ENCODE measurements around the gene L3MBTL2. TPM values are rescaled to one million over a fixed set of nuclear protein-coding genes. Genes with fewer than 3 reads are reported as not detected.
"Not testable (repeated sequence)": the region's sequence is repeated elsewhere in the genome, so short reads cannot be mapped to it uniquely, and the experiment has no call there.

The L3MBTL2 gene
- total RNA-seq, 1 donor from 2014 or later, result 32.7 TPM

- no peaks in the 10 kb centered on the region for H3K27me3 Mint-ChIP-seq
- H3K4me1 Mint-ChIP-seq (ENCODE audit: unreplicated experiment), result no peaks in the 10 kb centered on the region
- peaks cover 45% of the 10 kb centered on the region for H3K36me3 Mint-ChIP-seq
- TF ChIP-seq, protein P1, sequence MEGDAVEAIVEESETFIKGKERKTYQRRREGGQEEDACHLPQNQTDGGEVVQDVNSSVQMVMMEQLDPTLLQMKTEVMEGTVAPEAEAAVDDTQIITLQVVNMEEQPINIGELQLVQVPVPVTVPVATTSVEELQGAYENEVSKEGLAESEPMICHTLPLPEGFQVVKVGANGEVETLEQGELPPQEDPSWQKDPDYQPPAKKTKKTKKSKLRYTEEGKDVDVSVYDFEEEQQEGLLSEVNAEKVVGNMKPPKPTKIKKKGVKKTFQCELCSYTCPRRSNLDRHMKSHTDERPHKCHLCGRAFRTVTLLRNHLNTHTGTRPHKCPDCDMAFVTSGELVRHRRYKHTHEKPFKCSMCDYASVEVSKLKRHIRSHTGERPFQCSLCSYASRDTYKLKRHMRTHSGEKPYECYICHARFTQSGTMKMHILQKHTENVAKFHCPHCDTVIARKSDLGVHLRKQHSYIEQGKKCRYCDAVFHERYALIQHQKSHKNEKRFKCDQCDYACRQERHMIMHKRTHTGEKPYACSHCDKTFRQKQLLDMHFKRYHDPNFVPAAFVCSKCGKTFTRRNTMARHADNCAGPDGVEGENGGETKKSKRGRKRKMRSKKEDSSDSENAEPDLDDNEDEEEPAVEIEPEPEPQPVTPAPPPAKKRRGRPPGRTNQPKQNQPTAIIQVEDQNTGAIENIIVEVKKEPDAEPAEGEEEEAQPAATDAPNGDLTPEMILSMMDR (conservative IDR thresholded peaks at IDR 0.05), result no peak
- H3K9me3 Mint-ChIP-seq, result peaks cover 3% of the 10 kb centered on the region
- DNase-seq (ENCODE audit: extremely low spot score, unreplicated experiment), result no peak
- H3K27ac Mint-ChIP-seq, result no peak overlapping the region
- H3K4me3 Mint-ChIP-seq, result no peak overlapping the region
Observed at GRCh38 chr22:41177040-41177621, 28.0 kb upstream of the L3MBTL2 start.

GRCh38 chr22:41177622-41178424 lies 27.3 kb upstream of the L3MBTL2 start:
- Mint-ChIP-seq H3K4me3 (no peak overlapping the region), H3K4me1 (ENCODE audit: unreplicated experiment) (no peaks in the 10 kb centered on the region), H3K27me3 (no peaks in the 10 kb centered on the region), H3K27ac (no peak overlapping the region), H3K9me3 (peaks cover 3% of the 10 kb centered on the region), H3K36me3 (peaks cover 41% of the 10 kb centered on the region)
- peak; percentile 57 for DNase-seq (ENCODE audit: extremely low spot score, unreplicated experiment)
- TF ChIP-seq, protein P1 (conservative IDR thresholded peaks at IDR 0.05), result no peak

DNA sequence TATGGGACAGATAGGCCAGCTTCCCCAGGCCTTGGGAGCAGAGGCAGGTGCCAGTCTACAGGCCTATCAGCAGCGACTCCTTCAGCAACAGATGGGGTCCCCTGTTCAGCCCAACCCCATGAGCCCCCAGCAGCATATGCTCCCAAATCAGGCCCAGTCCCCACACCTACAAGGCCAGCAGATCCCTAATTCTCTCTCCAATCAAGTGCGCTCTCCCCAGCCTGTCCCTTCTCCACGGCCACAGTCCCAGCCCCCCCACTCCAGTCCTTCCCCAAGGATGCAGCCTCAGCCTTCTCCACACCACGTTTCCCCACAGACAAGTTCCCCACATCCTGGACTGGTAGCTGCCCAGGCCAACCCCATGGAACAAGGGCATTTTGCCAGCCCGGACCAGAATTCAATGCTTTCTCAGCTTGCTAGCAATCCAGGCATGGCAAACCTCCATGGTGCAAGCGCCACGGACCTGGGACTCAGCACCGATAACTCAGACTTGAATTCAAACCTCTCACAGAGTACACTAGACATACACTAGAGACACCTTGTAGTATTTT lies 26.6 kb upstream of the L3MBTL2 start:
- H3K27ac Mint-ChIP-seq, result peak overlapping the region; percentile 72
- H3K4me1 Mint-ChIP-seq (ENCODE audit: unreplicated experiment), result no peaks in the 10 kb centered on the region

GRCh38 chr22:41180362-41180761 lies 24.8 kb upstream of the L3MBTL2 start:
- not testable (repeated sequence) for H3K9me3 Mint-ChIP-seq; H3K27me3 Mint-ChIP-seq; H3K27ac Mint-ChIP-seq; H3K4me3 Mint-ChIP-seq; H3K4me1 Mint-ChIP-seq (ENCODE audit: unreplicated experiment)
- DNase-seq (ENCODE audit: extremely low spot score, unreplicated experiment), result peak; percentile 36
- peaks cover 27% of the 10 kb centered on the region for H3K36me3 Mint-ChIP-seq

More for the DNA sequence above, 26.6 kb upstream of the L3MBTL2 start:
- TF ChIP-seq, protein P1 (conservative IDR thresholded peaks at IDR 0.05), result no peak
- Mint-ChIP-seq H3K27me3 (no peaks in the 10 kb centered on the region), H3K9me3 (peaks cover 3% of the 10 kb centered on the region), H3K36me3 (peaks cover 37% of the 10 kb centered on the region), H3K4me3 (no peak overlapping the region)
- no peak for DNase-seq (ENCODE audit: extremely low spot score, unreplicated experiment)

- no peaks in the 10 kb centered on the region for H3K4me1 Mint-ChIP-seq (ENCODE audit: unreplicated experiment)
Observed at GRCh38 chr22:41180926-41181325, 24.2 kb upstream of the L3MBTL2 start.

More at GRCh38 chr22:41180926-41181325, 24.2 kb upstream of the L3MBTL2 start:
- TF ChIP-seq, protein P1 (conservative IDR thresholded peaks at IDR 0.05), result no peak
- Mint-ChIP-seq H3K27me3 (no peaks in the 10 kb centered on the region), H3K4me3 (no peak overlapping the region), H3K27ac (no peak overlapping the region), H3K36me3 (peaks cover 27% of the 10 kb centered on the region), H3K9me3 (peaks cover 3% of the 10 kb centered on the region)
- no peak for DNase-seq (ENCODE audit: extremely low spot score, unreplicated experiment)

Measured in type B pancreatic cell (in vitro differentiated cells).